NCI-H146 (cell line): ENCODE results near the gene APP.

Source experiments
- DNase-seq: peaks from one replicate; lab custom pipeline; 2025; lab: John Stamatoyannopoulos, UW

Gene APP

GRCh38 chr21:26060335-26061115 lies 110.0 kb downstream of the APP start:
- no peak for DNase-seq

GRCh38 chr21:26057477-26058170 lies 112.9 kb downstream of the APP start:
- no peak for DNase-seq

GRCh38 chr21:26055841-26056264 lies 114.7 kb downstream of the APP start:
- no peak for DNase-seq

GRCh38 chr21:26055010-26055409 lies 115.6 kb downstream of the APP start:
- DNase-seq = no peak

GRCh38 chr21:26052057-26052456 lies 118.5 kb downstream of the APP start:
- no peak for DNase-seq

GRCh38 chr21:26050857-26051256 lies 119.7 kb downstream of the APP start:
- no peak for DNase-seq

- DNase-seq = no peak
Observed at GRCh38 chr21:26049803-26050202, 120.8 kb downstream of the APP start.

- DNase-seq = no peak
Observed at GRCh38 chr21:26047279-26047967, 123.1 kb downstream of the APP start.

GRCh38 chr21:26043891-26044290 lies 126.7 kb downstream of the APP start:
- DNase-seq = no peak

- no peak for DNase-seq
Observed at GRCh38 chr21:26042181-26042876, 128.2 kb downstream of the APP start.

- DNase-seq = peak; percentile 3
Observed at GRCh38 chr21:26041431-26042180, 129.0 kb downstream of the APP start.

- DNase-seq = no peak
Observed at GRCh38 chr21:26036916-26037315, 133.7 kb downstream of the APP start.

- no peak for DNase-seq
Observed at GRCh38 chr21:26032263-26032662, 138.3 kb downstream of the APP start.

- DNase-seq = no peak
Observed at GRCh38 chr21:26028183-26028582, 142.4 kb downstream of the APP start.

- DNase-seq = no peak
Observed at GRCh38 chr21:26027696-26028095, 142.9 kb downstream of the APP start.

GRCh38 chr21:26025536-26026512 lies 144.7 kb downstream of the APP start:
- no peak for DNase-seq

GRCh38 chr21:26023406-26023805 lies 147.2 kb downstream of the APP start:
- DNase-seq = peak; percentile 6

GRCh38 chr21:26022598-26023337 lies 147.8 kb downstream of the APP start:
- peak; percentile 18 for DNase-seq

- no peak for DNase-seq
Observed at GRCh38 chr21:26020510-26020909, 150.1 kb downstream of the APP start.

- no peak for DNase-seq
Observed at GRCh38 chr21:26020081-26020480, 150.5 kb downstream of the APP start.
